A549 (cell line): ENCODE data around the gene GCK. TPM values are rescaled to one million over a fixed set of nuclear protein-coding genes. Genes with fewer than 3 reads are reported as not detected.

Experiments used
- ATAC-seq, 2 experiments: fragments of 200-7000 bp in 1 of 2; fragments of >200 bp in 1 of 2; cut with Nextera tagmentation in 1 of 2; cut with Tn5 transposase in 1 of 2; 3 replicates each; pipeline versions ENCODE4 v1.8.0 to v1.9.1; 2018 to 2020; ENCODE audit warnings: mild to moderate bottlenecking in 1 of 2, moderate library complexity in 1 of 2
- CTCF ChIA-PET: fragments of 300-600 bp; sonication (Branson Sonifier 250); formaldehyde crosslinking; extraction: SDS; loops from one replicate; lab custom pipeline; 2021; ENCODE audit warnings: antibody characterized with exemption, inconsistent platforms; lab: Yijun Ruan, JAX
- POLR2A ChIA-PET: fragments of 350-600 bp; formaldehyde crosslinking; extraction: SDS; loops from one replicate; lab custom pipeline; 2021; ENCODE audit warnings: antibody characterized with exemption, inconsistent platforms; lab: Yijun Ruan, JAX
- DNase-seq, 2 experiments: peaks; one replicate each; pipeline versions ENCODE4 v3.0.0 to v3.0.0-alpha.2; 2011 to 2016; ENCODE audit warnings: low read depth in 1 of 2, low spot score in 1 of 2
- FAIRE-seq: peaks from 2 replicates; lab custom pipeline; 2011; peaks lifted over from hg19 to GRCh38; lab: Jason Lieb, UNC
- H3K27ac ChIP-seq, 2 experiments: fragments of >200 bp; sonication (Bioruptor Twin); formaldehyde crosslinking; 3 replicates each; pipeline ENCODE4 v1.5.1; 2016 to 2017
- H3K4me1 ChIP-seq: fragments of >200 bp; sonication (Bioruptor Twin); formaldehyde crosslinking; 3 replicates; pipeline ENCODE4 v1.6.1; 2016
- H3K4me2 ChIP-seq: fragments of >200 bp; sonication (Bioruptor Twin); formaldehyde crosslinking; 3 replicates; pipeline ENCODE4 v1.6.1; 2016
- H3K4me3 ChIP-seq: fragments of >200 bp; sonication (Bioruptor Twin); formaldehyde crosslinking; 3 replicates; pipeline ENCODE4 v1.5.1; 2016
- H3K9me3 ChIP-seq: fragments of >200 bp; sonication (Bioruptor Twin); formaldehyde crosslinking; 3 replicates; pipeline ENCODE4 v1.6.1; 2016
- CBX2 ChIP-seq: fragments of 200-600 bp; sonication (generic); IDR thresholded peaks from 2 replicates; pipeline ENCODE4 v1.6.1; 2016; ENCODE audit warnings: low read depth, mild to moderate bottlenecking, borderline replicate concordance
- CEBPB ChIP-seq, 2 experiments: fragments of >200 bp in 1 of 2; sonication (Bioruptor Twin) in 1 of 2; formaldehyde crosslinking in 1 of 2; IDR thresholded peaks; 2 replicates each; pipeline ENCODE4 v1.6.1; 2012 to 2016
- CHD2 ChIP-seq: fragments of 150-350 bp; IDR thresholded peaks from 2 replicates; pipeline ENCODE4 v1.6.1; 2014; ENCODE audit warnings: low read length; ENCODE audit not compliant: partially characterized antibody
- EHF ChIP-seq: fragments of 250-450 bp; sonication (Bioruptor Pico); IDR thresholded peaks from 2 replicates; pipeline ENCODE4 v1.5.0; 2020; ENCODE audit warnings: mild to moderate bottlenecking
- EHMT2 ChIP-seq: fragments of 200-600 bp; sonication (generic); IDR thresholded peaks from 2 replicates; pipeline ENCODE4 v1.6.1; 2016; ENCODE audit warnings: antibody characterized with exemption, low read depth, mild to moderate bottlenecking, moderate library complexity
- EP300 ChIP-seq, 2 experiments: fragments of >200 bp; sonication (Bioruptor Twin); formaldehyde crosslinking; IDR thresholded peaks; 2 replicates in 1 of 2; 3 replicates in 1 of 2; pipeline ENCODE4 v1.6.1; 2016 to 2017
- ESRRA ChIP-seq: fragments of 150-350 bp; IDR thresholded peaks from 2 replicates; pipeline ENCODE4 v1.6.1; 2014; ENCODE audit warnings: mild to moderate bottlenecking, low read length, borderline replicate concordance
- FOSL2 ChIP-seq, 2 experiments: fragments of 450-650 bp in 1 of 2; fragments of >200 bp in 1 of 2; sonication (Bioruptor Twin) in 1 of 2; formaldehyde crosslinking; IDR thresholded peaks; 2 replicates each; pipeline versions ENCODE4 v1.5.0 to v1.6.1; 2016 to 2020; ENCODE audit warnings: mild to moderate bottlenecking in 1 of 2, moderate library complexity in 1 of 2
- GATA3 ChIP-seq: IDR thresholded peaks from 2 replicates; pipeline ENCODE4 v1.6.1; 2012; ENCODE audit warnings: borderline replicate concordance
- HOXB13 ChIP-seq: fragments of 250-450 bp; sonication (Bioruptor Pico); IDR thresholded peaks from 2 replicates; pipeline ENCODE4 v1.5.0; 2020; ENCODE audit warnings: low read depth, mild to moderate bottlenecking, moderate library complexity
- HOXB5 ChIP-seq: fragments of 250-450 bp; sonication (Bioruptor Pico); IDR thresholded peaks from 2 replicates; pipeline ENCODE4 v1.5.0; 2020; ENCODE audit warnings: mild to moderate bottlenecking, moderate library complexity
- MAX ChIP-seq: IDR thresholded peaks from 2 replicates; pipeline ENCODE4 v1.6.1; 2012
- NFE2L2 ChIP-seq: fragments of 150-350 bp; conservative IDR thresholded peaks from 2 replicates; pipeline ENCODE4 v1.6.1; 2014; ENCODE audit warnings: low read length
- NR3C1 ChIP-seq: fragments of >200 bp; sonication (Bioruptor Twin); formaldehyde crosslinking; IDR thresholded peaks from 3 replicates; pipeline ENCODE4 v1.6.1; 2017
- POLR2AphosphoS2 ChIP-seq: conservative IDR thresholded peaks from 2 replicates; pipeline ENCODE4 v1.6.1; 2012; ENCODE audit warnings: low read length, improper control_type of control experiment, inconsistent platforms
- RCOR1 ChIP-seq: fragments of 150-350 bp; IDR thresholded peaks from 2 replicates; pipeline ENCODE4 v1.6.1; 2014; ENCODE audit warnings: antibody characterized with exemption, low read length, low read depth
- REST ChIP-seq: fragments of 200-600 bp; sonication (generic); IDR thresholded peaks from 2 replicates; pipeline ENCODE4 v1.6.1; 2016; ENCODE audit warnings: antibody characterized with exemption, mild to moderate bottlenecking, moderate library complexity
- RFX5 ChIP-seq: fragments of 450-650 bp; IDR thresholded peaks from 2 replicates; pipeline ENCODE4 v1.7.1; 2014; ENCODE audit warnings: antibody characterized with exemption, mild to moderate bottlenecking, moderate library complexity
- RNF2 ChIP-seq: fragments of 200-600 bp; sonication (generic); IDR thresholded peaks from 2 replicates; pipeline ENCODE4 v1.6.1; 2016; ENCODE audit warnings: low read depth, mild to moderate bottlenecking, antibody characterized with exemption, moderate library complexity, borderline replicate concordance
- SREBF2 ChIP-seq: fragments of 450-650 bp; IDR thresholded peaks from 2 replicates; pipeline ENCODE4 v1.6.1; 2014; ENCODE audit warnings: mild to moderate bottlenecking, moderate library complexity
- TFCP2L1 ChIP-seq: fragments of 250-450 bp; sonication (Bioruptor Pico); IDR thresholded peaks from 2 replicates; pipeline ENCODE4 v1.5.0; 2021; ENCODE audit warnings: mild to moderate bottlenecking
- ZC3H11A ChIP-seq: fragments of 450-650 bp; IDR thresholded peaks from 2 replicates; pipeline ENCODE4 v1.6.1; 2014; ENCODE audit warnings: antibody characterized with exemption, mild to moderate bottlenecking
- ZSCAN20 ChIP-seq: fragments of 250-450 bp; sonication (Bioruptor Pico); IDR thresholded peaks from 2 replicates; pipeline ENCODE4 v1.8.0; 2022; ENCODE audit warnings: mild to moderate bottlenecking, moderate library complexity
- WGBS: methylation state at CpG from one replicate; pipeline ENCODE4 v1.1.6; 2017; ENCODE audit errors: missing lambda C conversion rate; 5-methylcytosine and 5-hydroxymethylcytosine counted together
- polyA plus RNA-seq, 4 experiments: library from polyadenylated mRNA; depleted of rRNA in 3 of 4; stranded (reverse); fragments of >200 nt; fragmentation: RNase III in 1 of 4; extraction: RNeasy Plus Mini Kit Qiagen cat#74134 plus additional on column Dnase treatment in 1 of 4; gene quantifications; 2 replicates in 3 of 4; 3 replicates in 1 of 4; pipeline ENCODE4 v1.2.3, GENCODE V29; 2011 to 2017
- TF ChIP-seq, protein P1 (sequence below): fragments of >200 bp; sonication (Bioruptor Twin); formaldehyde crosslinking; IDR thresholded peaks from 3 replicates; pipeline ENCODE4 v1.6.1; 2016
- TF ChIP-seq, protein P2 (sequence below): fragments of 250-450 bp; sonication (Bioruptor Pico); IDR thresholded peaks from 2 replicates; pipeline ENCODE4 v1.5.0; 2021; ENCODE audit warnings: mild to moderate bottlenecking, moderate library complexity, borderline replicate concordance

Gene GCK
- polyA plus RNA-seq, 2 of the 4 experiments (the other 2 are of a cell fraction): 0.12 TPM; not detected in 1

GRCh38 chr7:44163591-44163990, 25.6 kb downstream of the GCK start (continued):
- no peak for TF ChIP-seq GATA3
- TF ChIP-seq ESRRA: no peak
- no peak for TF ChIP-seq RNF2

DNA sequence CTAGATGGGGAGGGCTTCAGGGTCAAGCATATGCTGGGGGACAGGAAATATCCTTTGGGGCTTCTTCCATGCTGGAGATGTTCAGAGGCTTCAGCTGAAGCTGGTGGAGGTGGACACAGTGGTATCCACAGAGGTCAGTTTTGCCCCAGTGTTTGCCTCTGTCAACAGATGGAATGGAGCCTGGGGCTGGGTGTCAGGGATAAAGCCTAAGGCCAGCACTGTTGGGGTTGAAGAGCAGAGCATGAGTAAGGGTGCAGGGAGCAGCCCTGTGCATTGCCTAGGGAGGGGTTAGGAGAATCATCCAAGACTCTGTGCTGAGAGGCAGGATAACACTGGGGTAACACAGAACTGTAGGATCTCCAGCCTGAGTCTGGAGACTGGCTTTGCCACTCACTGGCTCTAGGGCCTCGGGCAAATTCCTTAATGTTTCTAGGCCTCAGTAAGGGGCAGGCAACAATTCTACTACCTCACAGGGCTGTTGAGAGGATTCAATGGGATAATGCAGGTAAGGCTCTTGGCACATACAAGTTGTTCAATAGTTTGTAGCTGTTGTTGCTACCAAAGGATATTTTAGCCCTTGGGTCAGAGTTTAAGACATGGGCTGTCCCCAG, 26.3 kb downstream of the GCK start:
- H3K4me1 ChIP-seq: no peaks in the 10 kb centered on the region
- no peak overlapping the region for H3K4me3 ChIP-seq
- no peak for FAIRE-seq
- peak in 1 of 2 experiments; percentile 18; a peak in 2 of 6 replicates for ATAC-seq
- H3K27ac ChIP-seq: no peak overlapping the region
- POLR2A ChIA-PET: no interaction called here
- TF ChIP-seq ZC3H11A (no peak), RCOR1 (no peak), ESRRA (no peak), CBX2 (no peak), CHD2 (no peak), CEBPB (IDR thresholded peaks at IDR 0.05) (no peak), NFE2L2 (no peak), GATA3 (no peak), TFCP2L1 (no peak)
- TF ChIP-seq, all 56 proteins: peak for 0
- no peaks in the 10 kb centered on the region for H3K9me3 ChIP-seq
- no peak for DNase-seq
- H3K4me2 ChIP-seq: no peak overlapping the region
- CTCF ChIA-PET: interaction anchor here (0.6 to 1.5 kb wide), 5 partner anchors 9 to 78 kb away, joined by 3 to 4 read pairs (median 3); no protein-coding TSS in a partner anchor
- 29% methylated on average over 1 of the region's 1 CpG for WGBS

DNA sequence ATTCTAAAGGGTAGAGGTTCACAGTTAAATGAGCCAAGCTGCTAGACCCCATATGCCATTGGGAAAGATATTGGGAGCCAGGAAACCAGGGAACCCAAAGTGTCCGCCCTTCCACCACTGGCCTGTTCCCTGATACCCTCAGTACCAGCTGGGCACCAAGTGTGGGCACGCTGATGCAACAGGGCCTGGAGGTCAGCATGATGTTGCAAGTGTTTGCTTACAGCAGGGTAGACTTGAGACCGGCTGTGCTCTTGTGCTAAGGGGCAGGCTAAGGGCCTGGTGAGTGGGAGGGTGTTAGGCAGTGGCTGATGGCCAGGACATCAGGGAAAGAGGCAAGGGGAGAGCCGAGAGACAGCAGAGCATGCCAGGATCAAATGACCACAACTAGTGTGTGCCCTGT, 27.1 kb downstream of the GCK start:
- Histone ChIP-seq H3K27ac (no peak overlapping the region), H3K9me3 (no peaks in the 10 kb centered on the region), H3K4me1 (no peaks in the 10 kb centered on the region), H3K4me3 (no peak overlapping the region), H3K4me2 (no peak overlapping the region)
- DNase-seq (no peak), FAIRE-seq (no peak), ATAC-seq (no peak)
- ChIA-PET POLR2A (no interaction called here), CTCF (no interaction called here)
- no peak for TF ChIP-seq HOXB5 (CRISPR knock-in tag)
- TF ChIP-seq, protein P1, sequence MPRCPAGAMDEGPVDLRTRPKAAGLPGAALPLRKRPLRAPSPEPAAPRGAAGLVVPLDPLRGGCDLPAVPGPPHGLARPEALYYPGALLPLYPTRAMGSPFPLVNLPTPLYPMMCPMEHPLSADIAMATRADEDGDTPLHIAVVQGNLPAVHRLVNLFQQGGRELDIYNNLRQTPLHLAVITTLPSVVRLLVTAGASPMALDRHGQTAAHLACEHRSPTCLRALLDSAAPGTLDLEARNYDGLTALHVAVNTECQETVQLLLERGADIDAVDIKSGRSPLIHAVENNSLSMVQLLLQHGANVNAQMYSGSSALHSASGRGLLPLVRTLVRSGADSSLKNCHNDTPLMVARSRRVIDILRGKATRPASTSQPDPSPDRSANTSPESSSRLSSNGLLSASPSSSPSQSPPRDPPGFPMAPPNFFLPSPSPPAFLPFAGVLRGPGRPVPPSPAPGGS: no peak
- 49% methylated on average over 4 of the region's 4 CpGs for WGBS

- no peak overlapping the region for H3K4me2 ChIP-seq
- H3K4me3 ChIP-seq: no peak overlapping the region
- no peaks in the 10 kb centered on the region for H3K9me3 ChIP-seq
- no peaks in the 10 kb centered on the region for H3K4me1 ChIP-seq
- no peak for DNase-seq
- TF ChIP-seq ZSCAN20 (CRISPR knock-in tag): no peak
- TF ChIP-seq POLR2AphosphoS2: no peak
- no peak for TF ChIP-seq NR3C1
- TF ChIP-seq HOXB13 (CRISPR knock-in tag): no peak
- no peak for TF ChIP-seq MAX
- TF ChIP-seq EHMT2: no peak
- no peak for TF ChIP-seq EP300 (IDR thresholded peaks at IDR 0.05)
- no peak for TF ChIP-seq REST
- TF ChIP-seq, protein P2, sequence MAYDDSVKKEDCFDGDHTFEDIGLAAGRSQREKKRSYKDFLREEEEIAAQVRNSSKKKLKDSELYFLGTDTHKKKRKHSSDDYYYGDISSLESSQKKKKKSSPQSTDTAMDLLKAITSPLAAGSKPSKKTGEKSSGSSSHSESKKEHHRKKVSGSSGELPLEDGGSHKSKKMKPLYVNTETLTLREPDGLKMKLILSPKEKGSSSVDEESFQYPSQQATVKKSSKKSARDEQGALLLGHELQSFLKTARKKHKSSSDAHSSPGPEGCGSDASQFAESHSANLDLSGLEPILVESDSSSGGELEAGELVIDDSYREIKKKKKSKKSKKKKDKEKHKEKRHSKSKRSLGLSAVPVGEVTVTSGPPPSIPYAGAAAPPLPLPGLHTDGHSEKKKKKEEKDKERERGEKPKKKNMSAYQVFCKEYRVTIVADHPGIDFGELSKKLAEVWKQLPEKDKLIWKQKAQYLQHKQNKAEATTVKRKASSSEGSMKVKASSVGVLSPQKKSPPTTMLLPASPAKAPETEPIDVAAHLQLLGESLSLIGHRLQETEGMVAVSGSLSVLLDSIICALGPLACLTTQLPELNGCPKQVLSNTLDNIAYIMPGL (CRISPR knock-in tag): no peak
- no peak for TF ChIP-seq RFX5
- TF ChIP-seq SREBF2: no peak
- TF ChIP-seq EHF (CRISPR knock-in tag): no peak
- no peak for TF ChIP-seq RCOR1
- no peak for TF ChIP-seq RNF2
- no peak for TF ChIP-seq FOSL2 (IDR thresholded peaks at IDR 0.05)
- TF ChIP-seq FOSL2 (CRISPR knock-in tag; IDR thresholded peaks at IDR 0.05): no peak
- no peak for TF ChIP-seq NFE2L2
- POLR2A ChIA-PET: no interaction called here
- no peak for ATAC-seq
- FAIRE-seq: no peak
- no peak overlapping the region for H3K27ac ChIP-seq
- 80% methylated on average over 2 of the region's 2 CpGs for WGBS
- CTCF ChIA-PET: no interaction called here
These were observed 27.9 kb downstream of the GCK start for GRCh38 chr7:44161371-44161770.
